Endodermal cell (in vitro differentiated cells): ENCODE results near the gene FOXG1. TPM values are rescaled to one million over a fixed set of nuclear protein-coding genes. Genes with fewer than 3 reads are reported as not detected.
A peak's percentile ranks its signal among the peaks of the same experiment; 100 is the strongest.

Experiments used
- DNase-seq: peaks from one replicate; pipeline ENCODE4 v3.0.0-alpha.2; 2017
- H3K27ac ChIP-seq: 2 replicates; pipeline ENCODE4 v1.5.1; 2013; ENCODE audit warnings: mild to moderate bottlenecking, low read depth, low read length, moderate library complexity
- H3K27me3 ChIP-seq: 2 replicates; pipeline ENCODE4 v1.6.1; 2013; ENCODE audit warnings: mild to moderate bottlenecking, low read length, moderate library complexity; ENCODE audit not compliant: insufficient read depth, control insufficient read depth, poor library complexity, severe bottlenecking
- H3K36me3 ChIP-seq: 2 replicates; pipeline ENCODE4 v1.7.0; 2013; ENCODE audit warnings: mild to moderate bottlenecking, low read length, moderate library complexity; ENCODE audit not compliant: control insufficient read depth, insufficient read depth
- H3K4me1 ChIP-seq: one replicate; pipeline ENCODE4 v1.7.0; 2013; ENCODE audit warnings: low read length; ENCODE audit not compliant: control insufficient read depth, insufficient read depth
- H3K4me3 ChIP-seq: 2 replicates; pipeline ENCODE4 v1.5.1; 2013; ENCODE audit warnings: mild to moderate bottlenecking, low read length, moderate library complexity
- H3K9ac ChIP-seq: 2 replicates; pipeline ENCODE4 v1.6.1; 2013; ENCODE audit warnings: mild to moderate bottlenecking, low read length, moderate library complexity; ENCODE audit not compliant: poor library complexity, severe bottlenecking; ENCODE audit errors: extremely low read depth
- H3K9me3 ChIP-seq: 2 replicates; pipeline ENCODE4 v1.6.1; 2013; ENCODE audit warnings: mild to moderate bottlenecking, low read length, moderate library complexity; ENCODE audit not compliant: control insufficient read depth
- H3K27ac Mint-ChIP-seq: 2 replicates; pipeline ENCODE4 v1.8.0; 2020; ENCODE audit warnings: mixed read lengths
- H3K27me3 Mint-ChIP-seq: 2 replicates; pipeline ENCODE4 v1.8.0; 2021; ENCODE audit warnings: mild to moderate bottlenecking, mixed read lengths; ENCODE audit not compliant: insufficient read depth
- H3K36me3 Mint-ChIP-seq: 2 replicates; pipeline ENCODE4 v1.8.0; 2020; ENCODE audit warnings: low read depth, mixed read lengths
- H3K4me1 Mint-ChIP-seq: 2 replicates; pipeline ENCODE4 v1.8.0; 2020; ENCODE audit warnings: mixed read lengths
- H3K4me3 Mint-ChIP-seq: 2 replicates; pipeline ENCODE4 v1.8.0; 2020; ENCODE audit warnings: mild to moderate bottlenecking, moderate library complexity, mixed read lengths
- H3K9me3 Mint-ChIP-seq: 2 replicates; pipeline ENCODE4 v1.8.0; 2020; ENCODE audit warnings: mild to moderate bottlenecking, mixed read lengths
- CTCF ChIP-seq: fragments of 200-600 bp; sonication (generic); conservative IDR thresholded peaks from 2 replicates; pipeline ENCODE4 v1.5.0; 2021; ENCODE audit warnings: antibody characterized with exemption, mild to moderate bottlenecking
- WGBS, 2 experiments: methylation state at CpG; one replicate each; pipeline versions ENCODE4 v1.1.5 to v1.1.7; 2013; ENCODE audit warnings: missing lambda C conversion rate in 2 of 2, mixed read lengths in 1 of 2; ENCODE audit not compliant: insufficient coverage in 1 of 2, insufficient read length in 1 of 2; 5-methylcytosine and 5-hydroxymethylcytosine counted together
- total RNA-seq, 2 donors: library from RNA; stranded (reverse); fragmentation: NEBNext Ultra II Directional in 1 of 2; extraction: Animal tissue kit (Norgen Biotek cat#: 25700) in 1 of 2; gene quantifications; 2 replicates in 1 of 2; 3 replicates in 1 of 2; pipeline ENCODE4 v1.2.1, GENCODE V29; 2021

FOXG1 gene
- total RNA-seq, 2 donors from 2014 or later, result 0.04 to 0.07 TPM

DNA sequence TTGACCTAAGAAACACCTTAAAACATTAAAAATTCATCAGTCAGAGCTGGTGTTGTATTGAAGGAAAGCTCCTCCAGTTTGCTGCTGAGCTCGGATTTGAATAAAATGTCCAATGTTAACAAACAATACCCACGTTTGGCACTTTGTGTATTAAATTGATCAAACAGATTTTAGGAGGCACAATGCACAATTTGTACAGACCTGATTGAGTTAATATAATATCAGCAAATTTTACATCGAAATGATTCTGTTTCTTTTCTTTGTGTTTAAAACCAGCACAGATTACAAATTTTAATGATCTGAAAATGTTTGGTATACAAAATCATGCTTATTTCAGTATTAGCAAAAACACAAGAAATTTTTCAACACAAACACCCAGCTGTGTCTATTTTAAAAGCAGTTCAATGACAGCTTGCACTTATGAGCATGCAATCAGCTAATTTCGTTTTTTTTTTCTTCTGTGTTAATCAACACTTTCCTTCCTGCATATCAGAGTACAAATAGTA, 2.8 kb upstream of the FOXG1 start:
- TF ChIP-seq CTCF, result no peak
- no peaks in the 10 kb centered on the region for H3K36me3 ChIP-seq
- H3K27me3 Mint-ChIP-seq, result peaks cover 93% of the 10 kb centered on the region
- no peaks in the 10 kb centered on the region for H3K9me3 Mint-ChIP-seq
- H3K4me1 ChIP-seq, result peaks cover 3% of the 10 kb centered on the region
- no peak overlapping the region for H3K4me3 Mint-ChIP-seq
- no peak overlapping the region for H3K27ac ChIP-seq
- H3K27me3 ChIP-seq, result peaks cover 88% of the 10 kb centered on the region
- no peak for DNase-seq
- H3K4me3 ChIP-seq, result peak overlapping the region; percentile 21
- no peaks in the 10 kb centered on the region for H3K36me3 Mint-ChIP-seq
- no peak overlapping the region for H3K9ac ChIP-seq
- no peak overlapping the region for H3K27ac Mint-ChIP-seq
- WGBS, 2 experiments, result 0 to 15% methylated on average over 1 to 3 of the region's 4 CpGs
- H3K9me3 ChIP-seq, result no peaks in the 10 kb centered on the region
- peaks cover 41% of the 10 kb centered on the region for H3K4me1 Mint-ChIP-seq

- Mint-ChIP-seq H3K4me1 (peaks cover 36% of the 10 kb centered on the region), H3K4me3 (no peak overlapping the region), H3K36me3 (no peaks in the 10 kb centered on the region), H3K27me3 (peaks cover 94% of the 10 kb centered on the region), H3K9me3 (no peaks in the 10 kb centered on the region), H3K27ac (no peak overlapping the region)
- H3K36me3 ChIP-seq, result no peaks in the 10 kb centered on the region
- H3K4me1 ChIP-seq, result peaks cover 3% of the 10 kb centered on the region
- H3K9me3 ChIP-seq, result no peaks in the 10 kb centered on the region
- no peak overlapping the region for H3K27ac ChIP-seq
- peak; percentile 69 for DNase-seq
- TF ChIP-seq CTCF, result no peak
- H3K27me3 ChIP-seq, result peaks cover 88% of the 10 kb centered on the region
- no peak overlapping the region for H3K9ac ChIP-seq
- peak overlapping the region; percentile 81 for H3K4me3 ChIP-seq
- 0 to 6% methylated on average over 4 to 16 of the region's 16 CpGs for WGBS, 2 experiments
Observed at GRCh38 chr14:28764257-28765160, 2.1 kb upstream of the FOXG1 start.

GRCh38 chr14:28765169-28765830, 1.3 kb upstream of the FOXG1 start:
- Histone ChIP-seq H3K4me1 (no peaks in the 10 kb centered on the region), H3K9me3 (no peaks in the 10 kb centered on the region), H3K9ac (no peak overlapping the region), H3K27me3 (peaks cover 88% of the 10 kb centered on the region), H3K36me3 (no peaks in the 10 kb centered on the region), H3K27ac (no peak overlapping the region), H3K4me3 (peak overlapping the region; percentile 81)
- Mint-ChIP-seq H3K4me1 (peaks cover 28% of the 10 kb centered on the region), H3K4me3 (peak overlapping the region; percentile 63), H3K27ac (no peak overlapping the region), H3K27me3 (peaks cover 94% of the 10 kb centered on the region), H3K9me3 (no peaks in the 10 kb centered on the region), H3K36me3 (no peaks in the 10 kb centered on the region)
- no peak for DNase-seq
- no peak for TF ChIP-seq CTCF
- 3 to 7% methylated on average over 11 to 26 of the region's 27 CpGs for whole genome bisulfite sequencing, 2 experiments
